ENCODE data around the gene HOXD10.

Gene HOXD10

DNA sequence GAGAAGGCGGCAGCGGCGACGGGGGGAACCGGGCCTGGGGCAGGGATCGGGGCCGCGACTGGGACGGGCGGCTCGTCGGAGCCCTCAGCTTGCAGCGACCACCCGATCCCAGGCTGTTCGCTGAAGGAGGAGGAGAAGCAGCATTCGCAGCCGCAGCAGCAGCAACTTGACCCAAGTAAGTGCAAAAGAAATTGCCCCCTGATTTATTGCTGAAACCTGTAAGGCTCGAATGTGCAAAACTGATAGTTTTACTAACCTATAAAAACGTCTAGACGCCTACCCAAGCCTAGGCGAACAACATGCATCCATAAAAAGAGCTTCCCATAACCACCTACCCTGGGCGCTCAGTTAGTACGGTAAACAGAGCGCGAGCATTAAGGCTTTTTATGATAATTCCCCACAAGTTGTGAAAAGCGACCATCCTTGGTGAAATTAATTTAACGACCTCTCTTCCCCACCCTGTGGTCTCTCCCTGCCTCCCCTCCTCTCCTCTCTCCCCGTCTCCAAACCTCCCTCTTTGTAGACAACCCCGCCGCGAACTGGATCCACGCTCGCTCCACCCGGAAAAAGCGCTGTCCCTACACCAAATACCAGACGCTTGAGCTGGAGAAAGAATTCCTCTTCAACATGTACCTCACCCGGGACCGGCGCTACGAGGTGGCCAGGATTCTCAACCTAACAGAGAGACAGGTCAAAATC is 7.0 kb downstream of the HOXD10 start:
- no peak for DNase-seq

- DNase-seq, result no peak
Measured at GRCh38 chr2:176124110-176124946, 7.8 kb downstream of the HOXD10 start.

GRCh38 chr2:176124947-176125771 is 8.6 kb downstream of the HOXD10 start:
- no peak for DNase-seq

DNA sequence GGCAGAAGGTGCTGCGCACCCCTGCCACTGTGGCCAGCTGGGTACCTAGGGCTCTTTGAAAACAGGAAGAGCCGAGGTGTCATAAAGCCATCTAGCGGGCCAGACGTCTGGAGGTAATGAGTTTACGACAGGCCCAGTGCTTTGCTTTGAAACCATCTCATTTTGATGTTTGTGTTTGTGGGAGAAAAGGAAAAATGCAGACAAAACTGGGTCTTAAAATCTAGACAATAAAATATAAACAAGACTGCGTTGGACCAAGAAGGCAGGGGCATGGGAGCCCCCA is 9.1 kb downstream of the HOXD10 start:
- DNase-seq, result no peak

- DNase-seq, result no peak
Measured at GRCh38 chr2:176126929-176127773, 10.6 kb downstream of the HOXD10 start.

DNA sequence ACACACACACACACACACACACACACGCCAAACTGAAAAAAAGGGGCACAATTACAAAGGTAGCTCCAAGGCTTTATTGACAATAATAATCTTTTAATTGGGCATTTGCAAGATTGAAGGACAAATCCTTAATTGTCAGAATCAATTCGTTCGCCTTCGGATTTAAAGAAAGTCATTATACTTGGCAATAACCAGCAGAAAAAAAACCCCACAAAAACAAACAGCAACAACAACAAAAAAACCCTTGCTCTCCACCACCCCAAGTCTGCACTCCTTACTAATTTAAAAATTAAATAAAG is 11.1 kb downstream of the HOXD10 start:
- no peak for DNase-seq

GRCh38 chr2:176128172-176128981 is 11.8 kb downstream of the HOXD10 start:
- no peak for DNase-seq

DNA sequence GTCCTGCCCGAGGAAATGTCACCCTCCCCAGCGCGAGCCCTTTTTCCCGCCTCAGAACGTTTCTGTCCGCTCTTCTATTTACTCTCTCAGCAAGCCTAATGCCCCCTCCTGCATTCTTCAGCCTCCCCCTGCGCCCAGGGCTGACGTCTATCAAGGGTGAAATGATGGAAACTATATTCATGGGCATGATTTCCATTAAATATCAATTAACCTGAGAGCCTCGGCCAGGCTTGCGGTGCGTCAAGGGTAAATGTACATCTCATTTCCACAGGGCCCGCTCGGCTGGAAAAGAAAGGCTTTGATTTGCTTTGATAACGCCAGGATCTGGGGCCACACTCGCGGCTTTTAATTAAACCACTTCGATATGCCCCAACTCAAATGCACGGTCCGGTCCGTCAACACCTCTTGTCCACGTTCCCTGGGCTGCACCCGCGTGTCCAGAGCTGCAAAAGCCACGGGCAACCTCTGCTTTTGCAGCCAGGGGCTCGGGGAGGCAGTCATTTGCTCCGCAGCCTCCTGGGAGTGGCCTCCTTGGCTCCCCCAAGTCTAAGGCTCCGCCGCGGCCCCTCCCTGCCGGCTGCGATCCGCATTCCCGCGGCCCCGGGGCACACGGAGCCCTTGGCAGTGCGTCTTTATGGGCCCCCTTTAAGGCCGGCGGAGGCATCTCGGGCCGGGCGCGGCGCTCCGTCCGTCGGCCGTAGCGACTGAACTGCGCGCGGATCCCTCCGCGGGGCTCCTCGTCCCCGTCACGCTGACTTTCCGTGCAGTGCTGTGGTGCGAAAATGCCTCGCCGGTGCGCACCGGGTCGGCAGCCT is 12.6 kb downstream of the HOXD10 start, which contains the start of gene HOXD8:
TSS of gene HOXD8 (plus strand) at position 724 of the 815 bp plus-strand sequence. CDS start 662 bp downstream, outside the sequence.
- DNase-seq, result no peak

- DNase-seq, result no peak
Measured at GRCh38 chr2:176129813-176130146, 13.2 kb downstream of the HOXD10 start.

DNA sequence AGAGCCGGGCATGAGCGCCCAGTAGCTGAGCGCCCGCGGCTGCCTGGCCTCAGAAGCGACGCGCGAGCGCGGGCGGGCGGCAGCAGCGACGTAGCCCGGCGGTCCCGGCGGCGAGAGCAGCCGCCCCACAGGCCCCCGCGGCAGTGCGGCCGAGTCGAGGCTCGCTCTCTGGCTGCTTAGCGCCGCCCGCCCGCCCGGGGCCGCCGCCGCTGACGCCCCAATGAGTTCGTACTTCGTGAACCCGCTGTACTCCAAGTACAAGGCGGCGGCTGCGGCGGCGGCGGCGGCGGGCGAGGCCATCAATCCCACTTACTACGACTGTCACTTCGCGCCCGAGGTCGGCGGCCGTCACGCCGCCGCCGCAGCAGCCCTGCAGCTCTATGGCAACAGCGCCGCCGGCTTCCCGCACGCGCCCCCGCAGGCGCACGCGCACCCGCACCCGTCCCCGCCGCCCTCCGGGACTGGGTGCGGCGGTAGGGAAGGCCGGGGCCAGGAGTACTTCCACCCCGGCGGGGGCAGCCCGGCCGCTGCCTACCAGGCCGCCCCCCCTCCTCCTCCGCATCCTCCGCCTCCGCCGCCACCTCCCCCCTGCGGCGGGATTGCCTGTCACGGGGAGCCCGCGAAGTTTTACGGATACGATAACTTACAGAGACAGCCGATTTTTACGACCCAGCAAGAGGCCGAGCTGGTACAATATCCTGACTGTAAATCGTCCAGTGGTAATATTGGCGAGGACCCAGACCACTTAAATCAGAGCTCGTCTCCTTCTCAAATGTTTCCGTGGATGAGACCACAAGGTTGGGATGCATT is 13.8 kb downstream of the HOXD10 start:
- DNase-seq, result no peak

- no peak for DNase-seq
Measured at GRCh38 chr2:176130957-176131847, 14.6 kb downstream of the HOXD10 start.

DNA sequence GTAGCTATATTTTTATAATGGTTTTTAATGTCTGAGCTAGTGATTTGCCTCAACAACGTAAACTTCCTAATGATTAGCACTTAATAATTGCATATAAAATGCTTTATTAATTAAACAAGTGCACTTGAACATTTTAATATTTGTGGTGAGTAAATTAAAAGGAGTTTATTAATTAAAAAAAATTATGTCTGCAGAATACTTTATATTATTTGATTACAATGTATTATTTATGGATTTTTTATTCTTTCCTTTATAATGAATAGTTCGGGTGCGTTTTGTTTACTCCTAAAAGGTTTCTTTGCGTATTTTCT is 15.2 kb downstream of the HOXD10 start:
- no peak for DNase-seq

DNA sequence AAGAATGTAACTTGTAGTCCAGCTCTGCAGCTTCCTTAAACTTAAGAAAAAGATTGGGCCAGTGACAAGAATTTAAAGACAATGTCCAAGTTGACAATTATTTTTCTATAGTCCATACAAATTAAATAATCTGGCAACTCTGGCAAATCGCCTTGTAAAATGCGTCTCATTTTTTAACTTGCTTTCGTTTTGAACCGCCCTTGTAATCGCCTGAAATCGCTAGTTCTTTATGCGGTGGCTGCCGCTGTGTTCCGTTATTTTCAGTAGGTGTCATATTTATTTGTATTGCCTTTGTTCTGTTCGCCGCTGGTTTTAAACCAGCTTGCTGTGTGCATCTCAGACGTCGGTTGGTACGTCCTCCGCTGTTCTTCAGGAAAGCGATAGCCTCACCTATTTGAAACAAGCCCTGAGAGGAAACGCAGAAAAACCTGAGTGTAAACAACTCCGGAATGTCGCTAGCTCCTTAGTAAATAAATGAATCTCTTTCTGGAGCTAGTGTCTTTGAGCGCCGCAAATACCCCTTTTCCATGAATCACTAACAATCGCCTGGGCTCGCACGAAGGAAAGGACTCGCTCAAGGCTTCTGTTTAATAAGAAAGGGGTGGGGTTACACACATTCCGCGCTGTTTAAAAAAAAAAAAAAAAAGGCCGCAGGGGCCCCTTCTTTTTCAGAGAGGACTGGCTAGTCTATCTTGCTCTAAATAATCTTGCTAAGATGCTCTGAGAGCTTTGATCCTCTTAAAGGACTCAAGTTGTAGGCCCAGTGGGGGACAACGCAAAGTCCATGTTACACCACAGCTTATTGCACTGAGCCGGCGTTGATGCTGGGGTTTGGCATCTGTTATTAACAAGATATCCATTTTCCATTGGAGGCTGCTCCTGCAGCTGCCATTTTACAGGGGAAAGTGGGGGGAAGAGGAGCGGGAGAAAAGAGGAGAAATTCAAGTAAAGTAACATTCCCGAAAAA is 15.9 kb downstream of the HOXD10 start:
- DNase-seq, result no peak

DNA sequence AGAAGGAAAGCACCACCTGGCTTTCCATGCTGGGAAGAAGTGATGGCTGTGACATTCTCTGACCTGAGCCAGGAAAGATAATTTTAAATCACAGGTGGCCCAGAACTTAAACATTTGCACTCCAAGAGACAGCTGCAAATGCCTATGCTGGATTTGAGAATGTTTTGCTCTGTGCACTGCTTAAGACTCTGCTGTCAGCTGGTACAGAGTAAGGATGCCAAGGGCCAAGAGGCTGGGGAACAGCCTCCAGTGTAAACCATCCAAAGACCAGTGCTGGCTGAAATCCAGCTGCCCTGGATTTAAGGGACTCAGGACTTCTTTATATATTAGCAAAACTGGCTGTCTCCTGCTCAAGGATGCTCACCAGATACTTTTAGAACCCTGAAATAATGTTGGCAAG is 16.8 kb downstream of the HOXD10 start:
- DNase-seq, result no peak

- no peak for DNase-seq
Measured at GRCh38 chr2:176134035-176134434, 17.5 kb downstream of the HOXD10 start.

GRCh38 chr2:176135035-176135440 is 18.5 kb downstream of the HOXD10 start:
- no peak for DNase-seq

- no peak for DNase-seq
Measured at GRCh38 chr2:176136374-176137251, 20.0 kb downstream of the HOXD10 start.
